Keratinocyte (primary cell): ENCODE data around the gene CTIF. TPM values are rescaled to one million over a fixed set of nuclear protein-coding genes. Genes with fewer than 3 reads are reported as not detected.

Experiments
- DNase-seq: peaks from one replicate; pipeline ENCODE4 v3.0.0-alpha.2; 2011; ENCODE audit warnings: low read depth, missing footprints, low spot score
- FAIRE-seq: peaks from 2 replicates; lab custom pipeline; 2011; peaks lifted over from hg19 to GRCh38; lab: Jason Lieb, UNC
- H2AFZ ChIP-seq: 2 replicates; pipeline ENCODE4 v1.6.0; 2012; ENCODE audit warnings: low read length, control low read depth, inconsistent platforms; ENCODE audit not compliant: control insufficient read depth
- H3K27ac ChIP-seq: 2 replicates; pipeline ENCODE4 v1.5.1; 2011; ENCODE audit warnings: low read length; ENCODE audit not compliant: control insufficient read depth, insufficient read depth
- H3K27me3 ChIP-seq: 3 replicates; pipeline ENCODE4 v1.6.0; 2011; ENCODE audit warnings: low read length; ENCODE audit not compliant: control insufficient read depth, insufficient read depth; ENCODE audit errors: extremely low read depth
- H3K36me3 ChIP-seq, 2 experiments: 2 replicates in 1 of 2; 3 replicates in 1 of 2; pipeline ENCODE4 v1.5.1; 2011; ENCODE audit warnings: low read length in 2 of 2, mild to moderate bottlenecking in 1 of 2; ENCODE audit not compliant: control insufficient read depth in 2 of 2, insufficient read depth in 2 of 2; ENCODE audit errors: extremely low read depth in 1 of 2
- H3K4me1 ChIP-seq: 3 replicates; pipeline ENCODE4 v1.5.1; 2011; ENCODE audit warnings: low read length; ENCODE audit not compliant: control insufficient read depth, insufficient read depth; ENCODE audit errors: extremely low read depth
- H3K4me2 ChIP-seq: 3 replicates; pipeline ENCODE4 v1.6.0; 2011; ENCODE audit warnings: low read depth, low read length; ENCODE audit not compliant: control insufficient read depth, insufficient read depth; ENCODE audit errors: extremely low read depth
- H3K4me3 ChIP-seq, 3 experiments: fragments of 200-600 bp in 1 of 3; sonication (generic) in 1 of 3; 2 replicates in 2 of 3; 3 replicates in 1 of 3; pipeline ENCODE4 v1.5.1; 2011 to 2016; ENCODE audit warnings: low read length in 3 of 3, mild to moderate bottlenecking in 3 of 3, control low read depth in 2 of 3, inconsistent platforms in 1 of 3, low read depth in 1 of 3, mixed read lengths in 1 of 3, mixed run types in 1 of 3, moderate library complexity in 1 of 3; ENCODE audit not compliant: control insufficient read depth in 2 of 3, insufficient read depth in 2 of 3; ENCODE audit errors: extremely low read depth in 1 of 3
- H3K79me2 ChIP-seq: 2 replicates; pipeline ENCODE4 v1.6.0; 2012; ENCODE audit warnings: low read length; ENCODE audit not compliant: control insufficient read depth, insufficient read depth
- H3K9ac ChIP-seq: 3 replicates; pipeline ENCODE4 v1.6.0; 2011; ENCODE audit warnings: low read length; ENCODE audit not compliant: control insufficient read depth, insufficient read depth; ENCODE audit errors: extremely low read depth
- H3K9me1 ChIP-seq: 3 replicates; pipeline ENCODE4 v1.6.0; 2011; ENCODE audit warnings: low read length; ENCODE audit not compliant: control insufficient read depth, insufficient read depth; ENCODE audit errors: extremely low read depth
- H3K9me3 ChIP-seq: 2 replicates; pipeline ENCODE4 v1.5.1; 2012; ENCODE audit warnings: low read depth, low read length; ENCODE audit not compliant: control insufficient read depth
- H4K20me1 ChIP-seq: 3 replicates; pipeline ENCODE4 v1.6.0; 2011; ENCODE audit warnings: low read length; ENCODE audit not compliant: control insufficient read depth, insufficient read depth; ENCODE audit errors: extremely low read depth
- CTCF ChIP-seq, 3 experiments: IDR thresholded peaks in 1 of 3; conservative IDR thresholded peaks in 1 of 3; optimal IDR thresholded peaks in 1 of 3; 2 replicates in 2 of 3; 3 replicates in 1 of 3; pipeline versions ENCODE3 to v1.5.1; 2011; ENCODE audit warnings: low read length in 3 of 3, mild to moderate bottlenecking in 3 of 3, moderate library complexity in 2 of 3, control low read depth in 1 of 3, inconsistent platforms in 1 of 3; ENCODE audit not compliant: insufficient read depth in 2 of 3; ENCODE audit errors: extremely low read depth in 1 of 3
- EZH2 ChIP-seq: IDR thresholded peaks from one replicate; pipeline ENCODE4 v1.6.1; 2012; ENCODE audit warnings: inconsistent platforms, mild to moderate bottlenecking, low read length, moderate library complexity
- dilution Hi-C: fragments of 300-500 bp; cut with MboI; formaldehyde crosslinking; loops from one replicate; pipeline ENCODE4 v1.7.0; 2020; ENCODE audit warnings: low sequenced_read_pairs; ENCODE audit not compliant: extremely low pct_ligation_motif_present
- polyA plus RNA-seq, 5 experiments: library from polyadenylated mRNA; depleted of rRNA in 3 of 5; stranded (reverse) in 3 of 5; stranded (forward) in 1 of 5; unstranded in 1 of 5; fragments of >200 nt; gene quantifications; 1 replicate in 1 of 5; 2 replicates in 3 of 5; 3 replicates in 1 of 5; pipeline versions ENCODE4 v1.2.1 to v1.2.3, GENCODE V29; 2011 to 2012; ENCODE audit warnings: missing spikeins in 2 of 5, low read depth in 1 of 5, low replicate concordance in 1 of 5

CTIF gene
- polyA plus RNA-seq, 1 donor (not counting 4 experiments of a cell fraction or from before 2014, with no cell fraction given), result 15.0 TPM

GRCh38 chr18:48770243-48770642, 231.4 kb downstream of the CTIF start:
- Histone ChIP-seq H3K9me1 (no peaks in the 10 kb centered on the region), H3K79me2 (no peaks in the 10 kb centered on the region), H3K27ac (no peak overlapping the region), H2AFZ (no peak overlapping the region), H3K27me3 (no peaks in the 10 kb centered on the region), H3K9me3 (no peaks in the 10 kb centered on the region), H3K4me3 (no peak overlapping the region), H3K36me3 (peaks cover 7 to 12% of the 10 kb centered on the region in 2 experiments), H3K9ac (no peak overlapping the region), H4K20me1 (peaks cover 3% of the 10 kb centered on the region), H3K4me2 (no peak overlapping the region), H3K4me1 (peaks cover 20% of the 10 kb centered on the region)
- DNase-seq, result no peak
- FAIRE-seq, result no peak
- TF ChIP-seq CTCF (optimal IDR thresholded peaks at IDR 0.05 in 1 of 3, IDR thresholded peaks at IDR 0.05 in 1 of 3, conservative IDR thresholded peaks at IDR 0.05 in 1 of 3; ENCODE audit: extremely low read depth in 1 of 3, insufficient read depth in 2 of 3, low read length in 3 of 3) (no peak), EZH2 (no peak)
- dilution Hi-C loops, result no loop called here

- H3K27me3 ChIP-seq, result no peaks in the 10 kb centered on the region
- TF ChIP-seq EZH2 (no peak), CTCF (optimal IDR thresholded peaks at IDR 0.05 in 1 of 3, IDR thresholded peaks at IDR 0.05 in 1 of 3, conservative IDR thresholded peaks at IDR 0.05 in 1 of 3; ENCODE audit: extremely low read depth in 1 of 3, insufficient read depth in 2 of 3, low read length in 3 of 3) (no peak)
- no peak overlapping the region for H3K9ac ChIP-seq
- DNase-seq, result no peak
- FAIRE-seq, result no peak
- H3K9me1 ChIP-seq, result no peaks in the 10 kb centered on the region
- peak overlapping the region; percentile 38 for H3K4me2 ChIP-seq
- H2AFZ ChIP-seq, result no peak overlapping the region
- H4K20me1 ChIP-seq, result peaks cover 1% of the 10 kb centered on the region
- no peaks in the 10 kb centered on the region for H3K9me3 ChIP-seq
- H3K27ac ChIP-seq, result no peak overlapping the region
- peaks cover 12% of the 10 kb centered on the region for H3K4me1 ChIP-seq
- H3K4me3 ChIP-seq, result no peak overlapping the region
- H3K36me3 ChIP-seq, result peaks cover 7 to 10% of the 10 kb centered on the region in 2 experiments
- no peaks in the 10 kb centered on the region for H3K79me2 ChIP-seq
- dilution Hi-C loops, result no loop called here
These were observed 233.0 kb downstream of the CTIF start for GRCh38 chr18:48771641-48772375.
